Calu3 (cell line): ENCODE data around the gene AQP5. TPM values are rescaled to one million over a fixed set of nuclear protein-coding genes. Genes with fewer than 3 reads are reported as not detected.

Experiments
- BruUV-seq: library from RNA; stranded (reverse); fragments of 400-500 nt; replicated peaks from 2 replicates; lab custom pipeline; 2021; lab: Mats Ljungman, UMichigan
- CTCF ChIA-PET: fragments of 300-600 bp; sonication (Branson Sonifier 250); formaldehyde crosslinking; loops from one replicate; lab custom pipeline; 2022; ENCODE audit warnings: antibody characterized with exemption; lab: Charles Lee
- DNase-seq: peaks from one replicate; pipeline ENCODE4 v3.0.0; 2022
- H3K27ac Mint-ChIP-seq: one replicate; pipeline ENCODE4 v1.8.0; 2022; ENCODE audit warnings: mixed read lengths; ENCODE audit not compliant: unreplicated experiment
- H3K27me3 Mint-ChIP-seq: one replicate; pipeline ENCODE4 v1.8.0; 2022; ENCODE audit warnings: mixed read lengths; ENCODE audit not compliant: unreplicated experiment
- H3K36me3 Mint-ChIP-seq: one replicate; pipeline ENCODE4 v1.8.0; 2022; ENCODE audit warnings: mild to moderate bottlenecking, moderate library complexity, mixed read lengths; ENCODE audit not compliant: insufficient read depth, unreplicated experiment
- H3K4me1 Mint-ChIP-seq: one replicate; pipeline ENCODE4 v1.8.0; 2022; ENCODE audit warnings: mild to moderate bottlenecking, low read depth, mixed read lengths; ENCODE audit not compliant: unreplicated experiment
- H3K4me3 Mint-ChIP-seq: one replicate; pipeline ENCODE4 v1.8.0; 2022; ENCODE audit warnings: mild to moderate bottlenecking, low read depth, moderate library complexity, mixed read lengths; ENCODE audit not compliant: unreplicated experiment
- H3K9me3 Mint-ChIP-seq: one replicate; pipeline ENCODE4 v1.8.0; 2022; ENCODE audit warnings: low read depth, mixed read lengths; ENCODE audit not compliant: unreplicated experiment
- CTCF ChIP-seq: fragments of 200-600 bp; IDR thresholded peaks from one replicate; pipeline ENCODE4 v1.8.0; 2022; ENCODE audit warnings: antibody characterized with exemption; ENCODE audit not compliant: unreplicated experiment
- intact Hi-C: fragments of 100-400 bp; cut with micrococcal nuclease; formaldehyde crosslinking; loops from one replicate; pipeline ENCODE4 v1.10.0; 2022; ENCODE audit not compliant: unreplicated experiment
- total RNA-seq: library from RNA; stranded (reverse); gene quantifications from 2 replicates; pipeline ENCODE4 v1.2.3, GENCODE V29; 2022

Gene AQP5
- total RNA-seq, 1 experiment from 2014 or later: 51.9 TPM

GRCh38 chr12:49942921-49943624 lies 18.6 kb upstream of the AQP5 start:
- intact Hi-C loops: no loop called here
- CTCF ChIA-PET: interaction anchor here (0.6 to 1.8 kb wide), 6 partner anchors 15 to 567 kb away, joined by 3 to 6 read pairs (median 4); no protein-coding TSS in a partner anchor
- H3K27ac Mint-ChIP-seq: no peak overlapping the region
- no peak overlapping the region for H3K4me3 Mint-ChIP-seq
- TF ChIP-seq CTCF: no peak
- H3K36me3 Mint-ChIP-seq: peaks cover 8% of the 10 kb centered on the region
- no peaks in the 10 kb centered on the region for H3K9me3 Mint-ChIP-seq
- H3K27me3 Mint-ChIP-seq: no peaks in the 10 kb centered on the region
- peaks cover 32% of the 10 kb centered on the region for H3K4me1 Mint-ChIP-seq
- no TSS peak for BruUV-seq
- peak; percentile 50 for DNase-seq

- Mint-ChIP-seq H3K4me1 (peaks cover 32% of the 10 kb centered on the region), H3K36me3 (peaks cover 8% of the 10 kb centered on the region), H3K27me3 (no peaks in the 10 kb centered on the region), H3K4me3 (no peak overlapping the region), H3K9me3 (no peaks in the 10 kb centered on the region), H3K27ac (no peak overlapping the region)
- BruUV-seq: no TSS peak
- intact Hi-C loops: no loop called here
- DNase-seq: no peak
- CTCF ChIA-PET: interaction anchor here (1.0 to 1.8 kb wide), 4 partner anchors 16 to 127 kb away, joined by 3 to 6 read pairs (median 5); no protein-coding TSS in a partner anchor
- TF ChIP-seq CTCF: no peak
Observed at GRCh38 chr12:49943625-49943960, 18.1 kb upstream of the AQP5 start.

GRCh38 chr12:49944046-49944445 lies 17.6 kb upstream of the AQP5 start:
- intact Hi-C loops: loop anchor here (2.0 kb wide), 1 partner anchor 77 kb away; no protein-coding TSS in a partner anchor
- no peaks in the 10 kb centered on the region for H3K9me3 Mint-ChIP-seq
- H3K4me3 Mint-ChIP-seq: no peak overlapping the region
- no TSS peak for BruUV-seq
- peaks cover 32% of the 10 kb centered on the region for H3K4me1 Mint-ChIP-seq
- peaks cover 8% of the 10 kb centered on the region for H3K36me3 Mint-ChIP-seq
- DNase-seq: no peak
- CTCF ChIA-PET: interaction anchor here (1.3 to 1.8 kb wide), 2 partner anchors 16 to 23 kb away, joined by 4 to 6 read pairs; no protein-coding TSS in a partner anchor
- TF ChIP-seq CTCF: no peak
- no peak overlapping the region for H3K27ac Mint-ChIP-seq
- H3K27me3 Mint-ChIP-seq: no peaks in the 10 kb centered on the region

GRCh38 chr12:49944718-49945117 lies 17.0 kb upstream of the AQP5 start:
- H3K9me3 Mint-ChIP-seq: no peaks in the 10 kb centered on the region

More at GRCh38 chr12:49944718-49945117, 17.0 kb upstream of the AQP5 start:
- Mint-ChIP-seq H3K36me3 (peaks cover 8% of the 10 kb centered on the region), H3K27ac (no peak overlapping the region), H3K4me1 (peaks cover 32% of the 10 kb centered on the region), H3K27me3 (no peaks in the 10 kb centered on the region), H3K4me3 (no peak overlapping the region)
- DNase-seq: no peak
- intact Hi-C loops: loop anchor here (2.0 kb wide), 1 partner anchor 78 kb away; no protein-coding TSS in a partner anchor
- BruUV-seq: no TSS peak
- CTCF ChIA-PET: interaction anchor here (1.7 kb wide), 2 partner anchors 18 to 22 kb away, joined by 15 read pairs; no protein-coding TSS in a partner anchor
- no peak for TF ChIP-seq CTCF
